ENCODE measurements around the gene CD7.

The CD7 gene

GRCh38 chr17:82309656-82310570, 7.5 kb downstream of the CD7 start:
- ATAC-seq = no peak
- TF ChIP-seq ZNF8 (CRISPR knock-in tag; IDR thresholded peaks at IDR 0.05) (no peak), CSRNP3 (CRISPR knock-in tag; IDR thresholded peaks at IDR 0.05) (no peak), PPARA (CRISPR knock-in tag; IDR thresholded peaks at IDR 0.05; ENCODE audit: borderline replicate concordance) (no peak), CREB5 (CRISPR knock-in tag; IDR thresholded peaks at IDR 0.05; ENCODE audit: low read depth) (no peak), BACH2 (CRISPR knock-in tag; IDR thresholded peaks at IDR 0.05; ENCODE audit: borderline replicate concordance) (no peak), TOX (CRISPR knock-in tag; IDR thresholded peaks at IDR 0.05; ENCODE audit: borderline replicate concordance) (no peak), ZFP3 (CRISPR knock-in tag; IDR thresholded peaks at IDR 0.05) (no peak), ARNTL (CRISPR knock-in tag; IDR thresholded peaks at IDR 0.05; ENCODE audit: borderline replicate concordance, low read depth) (no peak), ESRRG (CRISPR knock-in tag; IDR thresholded peaks at IDR 0.05) (no peak), TCF4 (CRISPR knock-in tag; IDR thresholded peaks at IDR 0.05; ENCODE audit: borderline replicate concordance) (no peak), ZC3H10 (CRISPR knock-in tag; IDR thresholded peaks at IDR 0.05) (no peak), OSR1 (CRISPR knock-in tag; IDR thresholded peaks at IDR 0.05) (no peak), ZFP30 (CRISPR knock-in tag; IDR thresholded peaks at IDR 0.05) (no peak), POU6F1 (CRISPR knock-in tag; IDR thresholded peaks at IDR 0.05; ENCODE audit: borderline replicate concordance, low read depth) (no peak), TSHZ2 (CRISPR knock-in tag; IDR thresholded peaks at IDR 0.05) (no peak), RARB (CRISPR knock-in tag; IDR thresholded peaks at IDR 0.05) (no peak)

GRCh38 chr17:82305727-82306300, 11.6 kb downstream of the CD7 start:
- no peak for ATAC-seq
- TF ChIP-seq CSRNP3 (CRISPR knock-in tag; IDR thresholded peaks at IDR 0.05) (no peak), PPARA (CRISPR knock-in tag; IDR thresholded peaks at IDR 0.05; ENCODE audit: borderline replicate concordance) (no peak), ZNF70 (CRISPR knock-in tag; IDR thresholded peaks at IDR 0.05) (no peak), CREB5 (CRISPR knock-in tag; IDR thresholded peaks at IDR 0.05; ENCODE audit: low read depth) (no peak), ZFP30 (CRISPR knock-in tag; IDR thresholded peaks at IDR 0.05) (no peak), ARNTL (CRISPR knock-in tag; IDR thresholded peaks at IDR 0.05; ENCODE audit: borderline replicate concordance, low read depth) (no peak), TSHZ2 (CRISPR knock-in tag; IDR thresholded peaks at IDR 0.05) (no peak), BACH2 (CRISPR knock-in tag; IDR thresholded peaks at IDR 0.05; ENCODE audit: borderline replicate concordance) (no peak), TCF4 (CRISPR knock-in tag; IDR thresholded peaks at IDR 0.05; ENCODE audit: borderline replicate concordance) (no peak)
